OCI-LY7 (cell line): ENCODE data around the gene SKIDA1. TPM values are rescaled to one million over a fixed set of nuclear protein-coding genes. Genes with fewer than 3 reads are reported as not detected.
"Not testable (repeated sequence)": the region's sequence is repeated elsewhere in the genome, so short reads cannot be mapped to it uniquely, and the experiment has no call there.

Experiments
- BruUV-seq: library from RNA; stranded (reverse); fragments of 400-500 nt; replicated peaks from 2 replicates; lab custom pipeline; 2021; lab: Mats Ljungman, UMichigan
- CTCF ChIA-PET: fragments of 300-600 bp; sonication (Branson Sonifier 250); formaldehyde crosslinking; loops from one replicate; lab custom pipeline; 2022; ENCODE audit warnings: antibody characterized with exemption; ENCODE audit not compliant: unreplicated experiment; lab: Charles Lee
- POLR2A ChIA-PET: fragments of 300-600 bp; sonication (Branson Sonifier 250); formaldehyde crosslinking; loops from one replicate; lab custom pipeline; 2022; ENCODE audit warnings: antibody characterized with exemption; lab: Charles Lee
- DNase-seq: peaks from one replicate; pipeline ENCODE4 v3.0.0-alpha.2; 2015; ENCODE audit warnings: low spot score
- H2AFZ ChIP-seq: fragments of 200-600 bp; sonication (generic), shearing (Covaris generic); 2 replicates; pipeline ENCODE4 v1.6.1; 2014; ENCODE audit warnings: mild to moderate bottlenecking, antibody characterized with exemption, low read length, moderate library complexity
- H3K27ac ChIP-seq: fragments of 200-600 bp; sonication (generic); 2 replicates; pipeline ENCODE4 v1.5.1; 2014; ENCODE audit warnings: mixed run types, low read depth, mild to moderate bottlenecking, moderate library complexity, low read length, inconsistent platforms; ENCODE audit not compliant: poor library complexity, severe bottlenecking
- H3K36me3 ChIP-seq: fragments of 200-600 bp; sonication (generic); 2 replicates; pipeline ENCODE4 v1.6.1; 2014; ENCODE audit warnings: mild to moderate bottlenecking, antibody characterized with exemption, low read length, moderate library complexity, mixed read lengths; ENCODE audit not compliant: insufficient read depth
- H3K4me1 ChIP-seq: fragments of 200-600 bp; sonication (generic); 2 replicates; pipeline ENCODE4 v1.5.1; 2014; ENCODE audit warnings: mild to moderate bottlenecking, low read length; ENCODE audit not compliant: insufficient read depth, poor library complexity, severe bottlenecking
- H3K4me2 ChIP-seq: fragments of 200-600 bp; sonication (generic); 2 replicates; pipeline ENCODE4 v1.6.1; 2014; ENCODE audit warnings: mild to moderate bottlenecking, low read length
- H3K4me3 ChIP-seq: fragments of 200-600 bp; sonication (generic); 2 replicates; pipeline ENCODE4 v1.5.1; 2014; ENCODE audit warnings: mild to moderate bottlenecking, low read depth, low read length; ENCODE audit not compliant: poor library complexity, severe bottlenecking
- H3K79me2 ChIP-seq: fragments of 200-600 bp; sonication (generic); 2 replicates; pipeline ENCODE4 v1.6.1; 2016; ENCODE audit warnings: low read depth, mild to moderate bottlenecking, low read length, moderate library complexity, mixed read lengths; ENCODE audit not compliant: insufficient read depth
- H3K9me2 ChIP-seq: fragments of 200-600 bp; sonication (generic); 2 replicates; pipeline ENCODE4 v1.6.1; 2016; ENCODE audit warnings: mild to moderate bottlenecking, low read length, mixed read lengths; ENCODE audit not compliant: insufficient read depth
- H3K9me3 ChIP-seq: fragments of 200-600 bp; sonication (generic); 2 replicates; pipeline ENCODE4 v1.6.1; 2014; ENCODE audit warnings: mild to moderate bottlenecking, mixed run types, low read length, mixed read lengths
- H4K20me1 ChIP-seq: fragments of 200-600 bp; sonication (generic); 2 replicates; pipeline ENCODE4 v1.6.1; 2014; ENCODE audit warnings: mild to moderate bottlenecking, antibody characterized with exemption, low read length, moderate library complexity, mixed read lengths; ENCODE audit not compliant: insufficient read depth
- CTCF ChIP-seq: fragments of 200-600 bp; sonication (generic); conservative IDR thresholded peaks from 2 replicates; pipeline ENCODE4 v1.5.1; 2014; ENCODE audit warnings: mild to moderate bottlenecking, antibody characterized with exemption, low read length, moderate library complexity, mixed read lengths
- EZH2phosphoT487 ChIP-seq: fragments of 200-600 bp; sonication (generic); IDR thresholded peaks from 2 replicates; pipeline ENCODE4 v1.6.1; 2018; ENCODE audit warnings: low read depth, borderline replicate concordance, mild to moderate bottlenecking, mixed run types, antibody characterized with exemption, low read length, moderate library complexity, mixed read lengths
- intact Hi-C: fragments of 100-400 bp; cut with micrococcal nuclease; formaldehyde crosslinking; loops from one replicate; pipeline ENCODE4 v1.10.0; 2022; ENCODE audit not compliant: unreplicated experiment
- total RNA-seq, 2 experiments: library from RNA; depleted of rRNA in 1 of 2; stranded (reverse); fragments of >200 nt in 1 of 2; shearing (Covaris generic) in 1 of 2; gene quantifications; 2 replicates each; pipeline ENCODE4 v1.2.3, GENCODE V29; 2014 to 2022

Gene SKIDA1
- total RNA-seq, 2 experiments from 2014 or later, result not detected

- Histone ChIP-seq H2AFZ (no peak overlapping the region), H3K27ac (no peak overlapping the region), H3K9me3 (no peaks in the 10 kb centered on the region), H3K4me1 (no peaks in the 10 kb centered on the region), H3K79me2 (peaks cover 82% of the 10 kb centered on the region), H3K36me3 (peaks cover 66% of the 10 kb centered on the region), H3K4me3 (no peak overlapping the region), H3K4me2 (no peak overlapping the region), H4K20me1 (0 out of 2 replicates have a peak, but pooled peaks cover 8% of the 10 kb centered on the region), H3K9me2 (no peaks in the 10 kb centered on the region)
- DNase-seq, result no peak
- ChIA-PET CTCF (no interaction called here), POLR2A (no interaction called here)
- intact Hi-C loops, result no loop called here
- TF ChIP-seq CTCF (no peak), EZH2phosphoT487 (no peak)
- BruUV-seq, result no TSS peak
Measured at GRCh38 chr10:21570761-21571521, 45.5 kb upstream of the SKIDA1 start.

DNA sequence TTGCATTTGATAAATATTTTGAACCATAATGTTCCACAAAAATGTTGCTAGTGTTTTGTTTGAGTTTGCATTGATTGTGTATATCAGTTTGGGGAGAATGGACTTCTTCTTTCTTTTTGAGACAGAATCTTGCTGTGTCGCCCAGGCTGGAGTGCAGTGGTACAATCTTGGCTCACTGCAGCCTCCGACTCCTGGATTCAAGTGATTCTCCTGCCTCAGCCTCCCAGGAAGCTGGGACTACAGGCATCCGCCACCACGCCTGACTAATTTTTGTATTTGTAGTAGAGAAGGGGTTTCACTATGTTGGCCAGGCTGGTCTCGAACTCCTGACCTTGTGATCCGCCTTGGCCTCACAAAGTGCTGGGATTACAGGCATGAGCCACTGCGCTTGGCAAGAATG lies 33.5 kb upstream of the SKIDA1 start:
- POLR2A ChIA-PET, result interaction anchor here (0.8 to 1.6 kb wide), 3 partner anchors 9 to 18 kb away, joined by 3 to 5 read pairs (median 3); no protein-coding TSS in a partner anchor
- H3K4me1 ChIP-seq, CTCF ChIA-PET, H3K27ac ChIP-seq, DNase-seq, H3K9me2 ChIP-seq, BruUV-seq, H3K4me3 ChIP-seq, H4K20me1 ChIP-seq, H2AFZ ChIP-seq, H3K4me2 ChIP-seq, H3K9me3 ChIP-seq, intact Hi-C loops: not testable (repeated sequence)
- peaks cover 43% of the 10 kb centered on the region; the same call in 1 of the 2 replicates for H3K79me2 ChIP-seq
- peaks cover 90% of the 10 kb centered on the region for H3K36me3 ChIP-seq

GRCh38 chr10:21556527-21556926 lies 31.0 kb upstream of the SKIDA1 start:
- H3K27ac ChIP-seq, result no peak overlapping the region
- POLR2A ChIA-PET, result interaction anchor here (0.6 to 1.7 kb wide), 2 partner anchors 20 to 152 kb away, joined by 4 to 5 read pairs; no protein-coding TSS in a partner anchor
- H2AFZ ChIP-seq, result no peak overlapping the region
- no peaks in the 10 kb centered on the region for H3K9me3 ChIP-seq
- CTCF ChIA-PET, result no interaction called here
- H3K9me2 ChIP-seq, result no peaks in the 10 kb centered on the region
- intact Hi-C loops, result no loop called here
- no peak overlapping the region for H3K4me2 ChIP-seq
- peaks cover 97% of the 10 kb centered on the region for H3K36me3 ChIP-seq
- TF ChIP-seq EZH2phosphoT487 (no peak), CTCF (no peak)
- H3K79me2 ChIP-seq, result peaks cover 31% of the 10 kb centered on the region; the same call in 1 of the 2 replicates
- H3K4me3 ChIP-seq, result no peak overlapping the region
- no TSS peak for BruUV-seq
- no peak for DNase-seq
- H4K20me1 ChIP-seq, result no peaks in the 10 kb centered on the region
- H3K4me1 ChIP-seq, result no peaks in the 10 kb centered on the region
